HepG2 (cell line): ENCODE measurements around the gene CRYZ. TPM values are rescaled to one million over a fixed set of nuclear protein-coding genes. Genes with fewer than 3 reads are reported as not detected.
"Not testable (repeated sequence)": the region's sequence is repeated elsewhere in the genome, so short reads cannot be mapped to it uniquely, and the experiment has no call there.

Experiments used
- ATAC-seq: fragments of 200-7000 bp; cut with Tn5 transposase; 3 replicates; pipeline ENCODE4 v1.9.1; 2020; ENCODE audit warnings: mild to moderate bottlenecking, moderate library complexity
- BruUV-seq: library from RNA; stranded (reverse); fragments of 400-500 nt; replicated peaks from 2 replicates; lab custom pipeline; 2021; lab: Mats Ljungman, UMichigan
- CTCF ChIA-PET: fragments of 300-600 bp; formaldehyde crosslinking; extraction: SDS; loops from one replicate; lab custom pipeline; 2021; ENCODE audit warnings: low total read pairs, inconsistent platforms, low intra/inter-chr PET ratio; lab: Yijun Ruan, JAX
- POLR2A ChIA-PET: fragments of 350-600 bp; sonication (Branson Sonifier 250); formaldehyde crosslinking; loops from one replicate; lab custom pipeline; 2020; ENCODE audit warnings: antibody characterized with exemption, inconsistent platforms; lab: Yijun Ruan, JAX
- DNase-seq: peaks from one replicate; pipeline ENCODE4 v3.0.0-alpha.2; 2015; ENCODE audit warnings: low spot score
- FAIRE-seq: peaks from 3 replicates; lab custom pipeline; 2011; peaks lifted over from hg19 to GRCh38; lab: Jason Lieb, UNC
- H2AFZ ChIP-seq: one replicate; pipeline ENCODE4 v1.6.1; 2011; ENCODE audit warnings: low read length, inconsistent platforms
- H3K27ac ChIP-seq: fragments of 300-600 bp; 3 replicates; pipeline ENCODE4 v1.8.0; 2011; ENCODE audit warnings: mixed run types, mild to moderate bottlenecking, mixed read lengths, low read length, inconsistent platforms; ENCODE audit not compliant: insufficient read depth; ENCODE audit errors: extremely low read length
- H3K27me3 ChIP-seq, 2 experiments: fragments of 200-600 bp in 1 of 2; 2 replicates in 1 of 2; 3 replicates in 1 of 2; pipeline versions ENCODE4 v1.6.0 to v1.8.0; 2011; ENCODE audit warnings: low read length in 2 of 2, mild to moderate bottlenecking in 2 of 2, moderate library complexity in 2 of 2, inconsistent platforms in 1 of 2; ENCODE audit not compliant: insufficient read depth in 2 of 2, control insufficient read depth in 1 of 2
- H3K36me3 ChIP-seq, 2 experiments: fragments of 200-600 bp in 1 of 2; replicated peaks in 1 of 2; 2 replicates in 1 of 2; 3 replicates in 1 of 2; pipeline versions ENCODE4 v1.5.1 to v1.8.0; 2011; ENCODE audit warnings: low read length in 2 of 2, inconsistent platforms in 1 of 2; ENCODE audit not compliant: insufficient read depth in 2 of 2, control insufficient read depth in 1 of 2
- H3K4me1 ChIP-seq: 2 replicates; pipeline ENCODE4 v1.5.1; 2012; ENCODE audit warnings: low read length, inconsistent platforms; ENCODE audit not compliant: insufficient read depth
- H3K4me2 ChIP-seq: 2 replicates; pipeline ENCODE4 v1.6.0; 2011; ENCODE audit warnings: low read depth, low read length, inconsistent platforms
- H3K4me3 ChIP-seq, 3 experiments: fragments of 200-600 bp in 1 of 3; sonication (generic), shearing (Covaris generic) in 1 of 3; replicated peaks in 1 of 3; 2 replicates each; pipeline ENCODE4 v1.5.1; 2011 to 2016; ENCODE audit warnings: low read length in 3 of 3, inconsistent platforms in 2 of 3, low read depth in 2 of 3, mild to moderate bottlenecking in 2 of 3, control low read depth in 1 of 3, mixed read lengths in 1 of 3; ENCODE audit not compliant: insufficient read depth in 1 of 3
- H3K79me2 ChIP-seq: one replicate; pipeline ENCODE4 v1.6.1; 2011; ENCODE audit warnings: low read length, inconsistent platforms; ENCODE audit not compliant: insufficient read depth
- H3K9ac ChIP-seq: 2 replicates; pipeline ENCODE4 v1.6.0; 2011; ENCODE audit warnings: mild to moderate bottlenecking, low read depth, low read length, inconsistent platforms; ENCODE audit not compliant: insufficient read depth
- H3K9me3 ChIP-seq: 2 replicates; pipeline ENCODE4 v1.5.1; 2012; ENCODE audit warnings: mild to moderate bottlenecking, low read length
- H4K20me1 ChIP-seq: 2 replicates; pipeline ENCODE4 v1.6.0; 2011; ENCODE audit warnings: inconsistent platforms, mild to moderate bottlenecking, low read length, moderate library complexity; ENCODE audit not compliant: insufficient read depth
- ELF4 ChIP-seq: sonication (generic); formaldehyde crosslinking; IDR thresholded peaks from 2 replicates; pipeline ENCODE4 v1.5.0; 2020; ENCODE audit warnings: missing genetic modification reagents, mild to moderate bottlenecking, moderate library complexity, borderline replicate concordance
- GATA4 ChIP-seq: sonication (generic); IDR thresholded peaks from 2 replicates; pipeline ENCODE4 v1.6.1; 2016; ENCODE audit warnings: antibody characterized with exemption, low read depth, borderline replicate concordance
- HOXA9 ChIP-seq: sonication (generic); formaldehyde crosslinking; IDR thresholded peaks from 2 replicates; pipeline ENCODE4 v1.8.1; 2022; ENCODE audit warnings: missing genetic modification reagents, mild to moderate bottlenecking, moderate library complexity, borderline replicate concordance
- JUND ChIP-seq: sonication (generic); formaldehyde crosslinking; IDR thresholded peaks from 2 replicates; pipeline ENCODE4 v1.8.0; 2022; ENCODE audit warnings: mild to moderate bottlenecking, missing genetic modification reagents
- PCBP1 ChIP-seq: fragments of 200-400 bp; formaldehyde crosslinking; IDR thresholded peaks from 2 replicates; pipeline ENCODE4 v1.6.1; 2017; ENCODE audit warnings: mild to moderate bottlenecking, low read depth, low read length, borderline replicate concordance
- RFX5 ChIP-seq: IDR thresholded peaks from 2 replicates; pipeline ENCODE4 v1.6.1; 2011; ENCODE audit warnings: low read depth, low read length, improper control_type of control experiment
- SOX6 ChIP-seq, 2 experiments: fragments of 450-650 bp in 1 of 2; sonication (generic) in 1 of 2; formaldehyde crosslinking in 1 of 2; IDR thresholded peaks; 2 replicates each; pipeline versions ENCODE4 v1.4.0 to v1.6.1; 2017 to 2020; ENCODE audit warnings: antibody characterized with exemption in 1 of 2, mild to moderate bottlenecking in 1 of 2, missing genetic modification reagents in 1 of 2
- SP2 ChIP-seq: sonication (generic); formaldehyde crosslinking; IDR thresholded peaks from 2 replicates; pipeline ENCODE4 v1.5.1; 2020; ENCODE audit warnings: mild to moderate bottlenecking, missing genetic modification reagents
- THRA ChIP-seq: sonication (generic); formaldehyde crosslinking; IDR thresholded peaks from 2 replicates; pipeline ENCODE4 v1.4.0; 2020; ENCODE audit warnings: missing genetic modification reagents, borderline replicate concordance
- ZFAT ChIP-seq: sonication (generic); formaldehyde crosslinking; conservative IDR thresholded peaks from 2 replicates; pipeline ENCODE4 v1.8.1; 2023; ENCODE audit warnings: missing genetic modification reagents, inconsistent platforms
- ZFP36L2 ChIP-seq: sonication (generic); formaldehyde crosslinking; IDR thresholded peaks from 2 replicates; pipeline ENCODE4 v1.4.0; 2020; ENCODE audit warnings: missing genetic modification reagents
- ZNF235 ChIP-seq: sonication (generic); formaldehyde crosslinking; IDR thresholded peaks from 2 replicates; pipeline ENCODE4 v1.8.1; 2023; ENCODE audit warnings: mild to moderate bottlenecking, missing genetic modification reagents, borderline replicate concordance
- WGBS: methylation state at CpG from one replicate; pipeline ENCODE4 v1.1.6; 2017; ENCODE audit warnings: low lambda C conversion rate; 5-methylcytosine and 5-hydroxymethylcytosine counted together
- in situ Hi-C: cut with HindIII; loops from 2 replicates; pipeline ENCODE4 v1.10.0; 2017; ENCODE audit warnings: low pct_unique_long_range_greater_than_20kb; ENCODE audit not compliant: extremely low pct_ligation_motif_present
- intact Hi-C: fragments of 100-400 bp; cut with micrococcal nuclease; formaldehyde crosslinking; loops from one replicate; pipeline ENCODE4 v1.10.0; 2022; ENCODE audit not compliant: unreplicated experiment
- polyA plus RNA-seq, 8 experiments: library from polyadenylated mRNA; depleted of rRNA in 3 of 8; stranded (reverse) in 7 of 8; unstranded in 1 of 8; fragments of >200 nt; fragmentation: Illumina TruSeq in 4 of 8; extraction: Trizol in 4 of 8; gene quantifications; 2 replicates each; pipeline versions ENCODE4 v1.2.1 to v1.2.3, GENCODE V29; 2011 to 2016; ENCODE audit warnings: low read depth in 4 of 8, missing spikeins in 1 of 8, mixed read lengths in 1 of 8; ENCODE audit not compliant: insufficient read depth in 1 of 8
- total RNA-seq, 5 experiments: library from RNA; depleted of rRNA; stranded (reverse); fragments of >200 nt; fragmentation: Illumina TruSeq; extraction: Trizol; gene quantifications; 2 replicates each; pipeline ENCODE4 v1.2.3, GENCODE V29; 2016; ENCODE audit warnings: low read depth in 1 of 5
- TF ChIP-seq, protein P1 (sequence below): sonication (generic); IDR thresholded peaks from 2 replicates; pipeline ENCODE4 v1.6.1; 2016; ENCODE audit warnings: low read depth, borderline replicate concordance

Gene CRYZ
- total and polyA plus RNA-seq, 2 of the 13 experiments (the other 11 are each of a cell fraction or from before 2014, with no cell fraction given): 115 to 211 TPM

DNA sequence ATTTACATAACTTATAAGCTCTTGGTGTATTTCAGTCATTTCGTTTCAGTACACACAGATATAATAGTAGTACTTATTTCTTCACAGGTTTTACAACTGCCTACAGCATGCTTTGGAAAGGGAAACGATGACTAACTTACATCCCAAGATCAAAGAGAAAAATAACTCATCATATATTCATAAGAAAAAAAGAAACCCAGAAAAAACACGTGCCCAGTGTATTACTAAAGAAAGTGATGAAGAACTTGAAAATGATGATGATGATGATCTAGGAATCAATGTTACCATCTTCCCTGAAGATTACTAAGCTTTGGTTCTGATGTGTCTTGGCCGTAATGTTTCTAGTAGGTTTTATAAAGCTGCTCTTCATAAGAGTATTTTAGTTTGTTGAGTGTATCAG is 31.0 kb upstream of the CRYZ start (continued):
- TF ChIP-seq RFX5 (no peak), JUND (CRISPR knock-in tag) (no peak), ZFAT (CRISPR knock-in tag) (no peak)
- TF ChIP-seq, protein P1, sequence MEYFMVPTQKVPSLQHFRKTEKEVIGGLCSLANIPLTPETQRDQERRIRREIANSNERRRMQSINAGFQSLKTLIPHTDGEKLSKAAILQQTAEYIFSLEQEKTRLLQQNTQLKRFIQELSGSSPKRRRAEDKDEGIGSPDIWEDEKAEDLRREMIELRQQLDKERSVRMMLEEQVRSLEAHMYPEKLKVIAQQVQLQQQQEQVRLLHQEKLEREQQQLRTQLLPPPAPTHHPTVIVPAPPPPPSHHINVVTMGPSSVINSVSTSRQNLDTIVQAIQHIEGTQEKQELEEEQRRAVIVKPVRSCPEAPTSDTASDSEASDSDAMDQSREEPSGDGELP: no peak

- H3K4me1 ChIP-seq, H3K9ac ChIP-seq, CTCF ChIA-PET, in situ Hi-C loops, intact Hi-C loops, H3K4me3 ChIP-seq, DNase-seq, H3K9me3 ChIP-seq, BruUV-seq, H2AFZ ChIP-seq, H4K20me1 ChIP-seq, ATAC-seq, H3K4me2 ChIP-seq, H3K79me2 ChIP-seq, FAIRE-seq, H3K27ac ChIP-seq, H3K27me3 ChIP-seq: not testable (repeated sequence)
- POLR2A ChIA-PET: interaction anchor here (0.9 kb wide), 1 partner anchor 25 kb away, joined by 3 read pairs; no protein-coding TSS in a partner anchor
- 100% methylated on average over 1 of the region's 2 CpGs for WGBS
- H3K36me3 ChIP-seq: peaks cover 14 to 40% of the 10 kb centered on the region in 2 experiments
Measured at GRCh38 chr1:74756650-74757049, 23.8 kb upstream of the CRYZ start.

DNA sequence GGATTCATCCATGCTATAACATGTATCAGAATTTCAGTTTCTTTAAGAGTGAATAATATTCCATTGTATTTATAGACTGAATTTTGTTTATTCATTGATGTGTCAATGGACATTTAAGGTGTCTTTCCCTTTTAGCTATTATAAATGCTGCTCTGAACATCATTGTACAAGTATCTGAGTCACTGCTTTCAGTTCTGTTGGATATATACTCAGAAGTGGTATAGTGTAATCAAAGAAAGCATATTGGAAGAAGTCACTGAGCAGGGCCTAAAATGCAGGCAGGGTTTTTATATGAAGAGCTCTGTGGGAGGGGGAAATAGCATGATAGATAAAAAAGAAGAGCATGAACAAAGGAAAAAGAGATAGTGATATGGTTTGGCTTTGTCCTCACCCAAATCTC is 22.6 kb upstream of the CRYZ start:
- Histone ChIP-seq H2AFZ (no peak overlapping the region), H3K27ac (no peak overlapping the region), H3K4me1 (no peaks in the 10 kb centered on the region), H3K36me3 (peaks cover 17 to 49% of the 10 kb centered on the region in 2 experiments), H3K9ac (no peak overlapping the region), H3K4me3 (no peak overlapping the region), H3K27me3 (no peaks in the 10 kb centered on the region)
- intact Hi-C loops: no loop called here
- BruUV-seq: no TSS peak
- DNase-seq (no peak), FAIRE-seq (no peak), ATAC-seq (no peak)
- CTCF ChIA-PET: no interaction called here
- TF ChIP-seq SP2 (CRISPR knock-in tag) (no peak), ELF4 (no peak), THRA (no peak), SOX6 (IDR thresholded peaks at IDR 0.05) (no peak), SOX6 (CRISPR knock-in tag; IDR thresholded peaks at IDR 0.05) (no peak), PCBP1 (no peak), ZNF235 (CRISPR knock-in tag) (no peak), HOXA9 (no peak), GATA4 (no peak), ZFP36L2 (CRISPR knock-in tag) (no peak)
- TF ChIP-seq, all 625 proteins: peak for 0
- no peaks in the 10 kb centered on the region; the same call in 1 of the 2 replicates for H3K9me3 ChIP-seq
- H4K20me1 ChIP-seq: no peaks in the 10 kb centered on the region
- H3K79me2 ChIP-seq: no peaks in the 10 kb centered on the region
- POLR2A ChIA-PET: no interaction called here
- in situ Hi-C loops: no loop called here
- no peak overlapping the region for H3K4me2 ChIP-seq
